Peyer's patch (tissue), 4 donors: ENCODE results near the gene HLA-DOB.

ENCODE experiments used
- POLR2A ChIP-seq, 2 donors: fragments of 450-650 bp; IDR thresholded peaks; one replicate each; pipeline ENCODE4 v1.5.1; 2017; ENCODE audit warnings: antibody characterized with exemption in 2 of 2, mild to moderate bottlenecking in 2 of 2, moderate library complexity in 2 of 2
- TF ChIP-seq, protein P1 (sequence below), 6 experiments: fragments of 450-650 bp in 4 of 6; fragments of 200-600 bp in 2 of 6; sonication (generic) in 1 of 6; IDR thresholded peaks; one replicate each; pipeline ENCODE4 v1.5.1; 2017 to 2019; ENCODE audit warnings: antibody characterized with exemption in 6 of 6, mild to moderate bottlenecking in 3 of 6, moderate library complexity in 1 of 6

DNA sequence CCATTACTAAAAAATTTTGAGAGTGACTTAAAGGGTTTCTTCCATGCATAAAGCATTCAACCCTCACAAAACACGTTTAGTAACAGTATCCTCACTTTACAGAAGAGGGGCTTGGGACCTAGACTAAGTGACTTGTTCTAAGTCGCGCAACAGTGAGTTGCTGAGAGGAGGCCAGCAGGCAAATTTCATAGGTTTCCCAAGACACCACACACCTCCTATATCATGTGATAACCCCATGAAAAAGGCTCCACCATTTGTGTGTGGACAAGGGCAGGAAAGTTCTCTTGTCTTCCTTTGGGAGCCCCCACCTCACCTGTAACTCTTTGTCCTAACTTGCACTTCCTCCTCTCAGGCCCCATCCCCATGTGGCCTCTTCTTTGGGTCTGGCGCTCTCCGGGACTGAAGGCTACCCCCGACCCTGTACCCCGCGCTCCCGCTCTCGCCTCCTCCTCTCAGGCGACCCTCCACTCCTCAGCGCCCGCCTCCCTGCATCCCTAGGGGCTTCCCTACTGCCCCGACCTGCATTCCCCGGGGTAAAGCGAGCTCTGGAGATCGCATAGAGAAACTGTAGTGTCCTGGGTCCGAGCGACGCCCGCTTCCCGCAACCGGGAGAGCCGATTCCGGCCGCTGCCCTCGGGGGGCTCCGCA lies 26.7 kb upstream of the HLA-DOB start:
- TF ChIP-seq, protein P1, sequence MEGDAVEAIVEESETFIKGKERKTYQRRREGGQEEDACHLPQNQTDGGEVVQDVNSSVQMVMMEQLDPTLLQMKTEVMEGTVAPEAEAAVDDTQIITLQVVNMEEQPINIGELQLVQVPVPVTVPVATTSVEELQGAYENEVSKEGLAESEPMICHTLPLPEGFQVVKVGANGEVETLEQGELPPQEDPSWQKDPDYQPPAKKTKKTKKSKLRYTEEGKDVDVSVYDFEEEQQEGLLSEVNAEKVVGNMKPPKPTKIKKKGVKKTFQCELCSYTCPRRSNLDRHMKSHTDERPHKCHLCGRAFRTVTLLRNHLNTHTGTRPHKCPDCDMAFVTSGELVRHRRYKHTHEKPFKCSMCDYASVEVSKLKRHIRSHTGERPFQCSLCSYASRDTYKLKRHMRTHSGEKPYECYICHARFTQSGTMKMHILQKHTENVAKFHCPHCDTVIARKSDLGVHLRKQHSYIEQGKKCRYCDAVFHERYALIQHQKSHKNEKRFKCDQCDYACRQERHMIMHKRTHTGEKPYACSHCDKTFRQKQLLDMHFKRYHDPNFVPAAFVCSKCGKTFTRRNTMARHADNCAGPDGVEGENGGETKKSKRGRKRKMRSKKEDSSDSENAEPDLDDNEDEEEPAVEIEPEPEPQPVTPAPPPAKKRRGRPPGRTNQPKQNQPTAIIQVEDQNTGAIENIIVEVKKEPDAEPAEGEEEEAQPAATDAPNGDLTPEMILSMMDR (IDR thresholded peaks at IDR 0.05), result no peak
- no peak for TF ChIP-seq POLR2A (IDR thresholded peaks at IDR 0.05)
